Activated CD8-positive, alpha-beta memory T cell treated with anti-CD3 and anti-CD28 coated beads for 48 hours (primary cell): ENCODE data around the gene CWF19L1.

ENCODE experiments used
- DNase-seq, 3 experiments: peaks; one replicate each; pipeline ENCODE4 v3.0.0-alpha.2; 2020; ENCODE audit warnings: low read depth in 2 of 3, low spot score in 2 of 3

CWF19L1 gene

DNA sequence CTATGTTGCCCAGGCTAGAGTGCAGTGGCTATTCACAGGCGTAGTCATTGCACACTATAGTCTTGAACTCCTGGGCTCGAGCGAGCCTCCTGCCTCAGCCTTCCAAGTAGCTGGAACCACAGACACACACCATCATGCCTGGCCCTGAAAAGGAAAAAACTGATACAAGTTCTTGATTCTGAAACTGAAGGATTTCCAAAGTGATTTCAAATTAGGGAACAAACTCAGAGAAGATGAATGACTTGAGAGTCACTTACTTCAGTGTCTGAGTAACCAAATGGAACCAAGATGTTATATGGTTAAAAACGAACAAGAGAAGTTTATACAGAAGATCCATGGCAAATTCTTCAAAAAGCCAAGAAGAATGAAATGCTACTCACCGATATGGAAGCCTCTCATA lies 14.4 kb downstream of the CWF19L1 start:
- DNase-seq: no peak

- DNase-seq: no peak
These were observed 18.6 kb downstream of the CWF19L1 start for GRCh38 chr10:100248820-100249219.

- DNase-seq: no peak
These were observed 21.8 kb downstream of the CWF19L1 start for GRCh38 chr10:100245484-100246220.

GRCh38 chr10:100239851-100240250 lies 27.6 kb downstream of the CWF19L1 start:
- DNase-seq: no peak

GRCh38 chr10:100238429-100238828 lies 29.0 kb downstream of the CWF19L1 start:
- DNase-seq: no peak

GRCh38 chr10:100232101-100232500 lies 35.3 kb downstream of the CWF19L1 start:
- no peak for DNase-seq

GRCh38 chr10:100229819-100230422 lies 37.5 kb downstream of the CWF19L1 start:
- DNase-seq: no peak

DNA sequence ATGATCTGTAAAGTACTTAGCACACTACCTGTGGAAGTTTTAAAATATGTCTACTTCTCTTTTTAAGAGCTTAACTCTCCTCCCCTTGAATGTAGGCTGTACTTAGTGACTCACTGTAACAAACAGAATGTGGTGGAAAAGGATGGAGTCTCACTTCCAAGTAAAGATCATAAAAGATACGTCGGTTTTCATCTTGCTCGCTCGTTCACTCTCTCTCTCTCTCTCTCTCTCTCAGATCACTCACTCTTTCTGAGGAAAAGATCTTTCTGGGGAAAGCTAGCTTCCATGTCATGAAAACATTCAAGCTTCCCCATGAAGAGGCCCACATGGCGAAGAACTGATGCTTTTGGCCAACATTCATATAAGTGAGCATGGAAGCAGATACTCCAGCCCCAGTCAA lies 43.6 kb downstream of the CWF19L1 start:
- no peak for DNase-seq

DNA sequence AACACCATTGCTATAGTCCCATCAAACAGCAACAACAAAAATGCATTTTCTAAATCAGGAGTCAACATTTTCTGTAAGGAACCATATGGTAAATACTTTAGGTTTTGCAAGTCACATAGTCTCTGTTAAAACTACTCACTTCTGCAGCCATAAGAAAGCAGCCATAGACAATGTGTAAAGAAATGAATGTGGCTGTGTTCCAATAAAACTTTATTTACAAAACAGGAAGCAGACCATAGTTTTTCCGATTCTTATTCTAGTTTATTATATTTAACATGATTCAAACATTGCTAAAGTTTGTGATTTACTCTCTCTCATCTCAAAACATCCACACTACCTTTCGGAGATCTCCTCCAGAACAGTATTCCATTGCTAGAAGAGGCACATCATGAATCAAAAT lies 44.9 kb downstream of the CWF19L1 start:
- DNase-seq: no peak

DNA sequence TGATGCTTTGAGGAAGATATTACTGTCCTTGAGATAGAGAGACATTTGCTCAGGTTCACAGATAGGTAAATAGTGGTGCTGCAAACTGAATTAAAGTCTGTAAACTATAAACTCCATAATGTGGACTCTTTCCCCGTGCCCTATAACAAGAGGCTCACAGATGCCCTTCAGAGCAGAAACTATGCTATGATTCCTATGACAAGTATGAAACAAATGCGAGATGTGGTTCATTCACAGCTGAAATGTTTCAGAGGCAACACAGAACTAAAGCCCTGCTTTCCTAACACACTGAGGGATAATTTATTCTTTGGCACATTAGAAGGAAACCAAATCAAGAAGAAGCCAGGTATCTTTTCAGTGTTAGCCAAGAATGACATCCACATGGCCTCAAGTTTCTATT lies 51.4 kb downstream of the CWF19L1 start:
- no peak for DNase-seq

GRCh38 chr10:100209303-100209702 lies 58.1 kb downstream of the CWF19L1 start:
- DNase-seq: no peak

- no peak for DNase-seq
These were observed 59.2 kb downstream of the CWF19L1 start for GRCh38 chr10:100208276-100208675.

GRCh38 chr10:100204370-100204769 lies 63.1 kb downstream of the CWF19L1 start:
- no peak for DNase-seq

DNA sequence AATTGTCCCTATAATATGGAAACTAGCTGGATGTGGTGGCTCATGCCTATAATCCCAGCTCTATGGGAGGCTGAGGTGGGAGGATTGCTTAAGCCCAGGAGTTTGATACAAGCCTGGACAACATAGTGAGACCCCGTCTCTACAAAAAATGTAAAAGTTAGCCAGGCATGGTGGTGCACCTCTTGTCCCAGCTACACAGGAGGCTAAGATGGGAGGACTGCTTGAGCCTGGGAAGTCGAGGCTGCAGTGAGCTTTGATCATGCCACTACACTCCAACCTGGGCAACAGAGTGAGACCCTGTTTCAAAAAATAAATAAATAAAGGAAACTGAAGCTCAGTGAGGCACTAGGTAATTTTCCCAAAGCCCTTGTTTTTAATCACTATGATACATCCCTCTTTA lies 65.9 kb downstream of the CWF19L1 start:
- DNase-seq: no peak

DNA sequence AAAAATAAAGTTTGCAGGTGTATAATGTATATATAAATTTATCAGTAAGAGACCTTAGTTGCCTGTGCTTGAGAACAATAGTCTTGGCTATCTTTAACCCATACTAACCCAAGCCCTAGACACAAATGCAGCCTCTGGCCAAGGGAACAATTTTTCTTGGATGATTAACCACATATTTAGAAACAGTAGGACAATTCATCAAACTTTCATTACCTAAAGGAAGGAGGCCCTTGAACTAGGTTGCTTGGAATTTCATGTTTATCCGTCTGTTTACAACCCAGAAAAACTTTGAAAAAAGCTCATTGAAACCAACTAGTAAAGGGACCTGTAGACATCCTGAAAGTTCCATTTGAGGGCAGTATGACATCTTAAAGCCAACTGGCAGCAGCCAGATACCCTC lies 72.7 kb downstream of the CWF19L1 start:
- DNase-seq: no peak

GRCh38 chr10:100192350-100192749 lies 75.1 kb downstream of the CWF19L1 start:
- no peak for DNase-seq

DNA sequence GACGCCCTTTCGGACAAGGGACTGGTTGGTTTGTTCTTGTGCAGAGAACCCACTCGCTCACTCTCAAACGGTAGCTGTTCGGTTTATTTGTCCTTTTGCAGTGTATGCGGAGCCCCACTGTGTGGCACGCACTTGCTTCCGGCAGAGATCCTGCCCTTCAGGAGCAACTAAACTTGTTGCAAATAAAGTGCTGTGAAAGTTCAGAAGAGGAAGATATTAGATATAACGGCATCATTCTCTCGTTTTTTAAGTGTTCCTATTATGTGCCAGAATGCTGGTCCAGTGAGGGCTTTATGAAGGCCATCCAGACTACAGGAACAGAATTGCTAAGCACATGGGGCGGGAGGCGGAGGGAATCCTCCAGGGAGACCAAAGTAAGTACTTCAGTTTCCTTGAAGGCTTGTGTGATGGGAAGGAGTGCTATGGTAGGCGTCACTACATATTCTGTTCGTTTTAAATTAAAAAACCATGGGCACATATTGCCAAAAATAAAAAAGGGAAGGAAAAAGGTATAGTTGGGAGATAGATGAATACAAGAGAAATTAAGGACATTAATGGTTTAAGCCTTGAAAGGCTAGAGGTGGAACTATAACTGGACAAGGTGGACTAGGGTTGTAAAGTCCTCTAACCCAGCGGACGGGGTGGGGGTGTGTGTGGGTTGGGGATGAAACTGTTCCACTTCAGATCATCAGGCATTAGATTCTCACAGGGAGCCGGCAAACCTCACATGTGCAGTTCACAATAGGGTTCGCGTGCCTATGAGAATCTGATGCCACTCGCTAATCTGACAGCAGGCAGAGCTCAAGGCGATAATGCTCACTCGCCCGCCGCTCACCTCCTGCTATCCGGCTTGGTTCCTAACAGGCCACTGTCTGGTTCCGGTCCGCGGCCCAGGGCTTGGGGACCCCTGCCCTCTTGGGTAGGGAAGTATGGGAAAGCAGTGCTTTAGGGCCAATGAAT lies 80.9 kb downstream of the CWF19L1 start:
- peak in 2 of 3 experiments; percentile 8 to 13 for DNase-seq

- peak; percentile 77 to 89 (median 85) for DNase-seq
These were observed 81.8 kb downstream of the CWF19L1 start, which contains the start of gene ERLIN1 for GRCh38 chr10:100185364-100186252. ERLIN1 (minus strand) TSS chr10:100186029; CDS start chr10:100185626, 403 bp downstream.

GRCh38 chr10:100184840-100185239 lies 82.6 kb downstream of the CWF19L1 start:
- no peak for DNase-seq

DNA sequence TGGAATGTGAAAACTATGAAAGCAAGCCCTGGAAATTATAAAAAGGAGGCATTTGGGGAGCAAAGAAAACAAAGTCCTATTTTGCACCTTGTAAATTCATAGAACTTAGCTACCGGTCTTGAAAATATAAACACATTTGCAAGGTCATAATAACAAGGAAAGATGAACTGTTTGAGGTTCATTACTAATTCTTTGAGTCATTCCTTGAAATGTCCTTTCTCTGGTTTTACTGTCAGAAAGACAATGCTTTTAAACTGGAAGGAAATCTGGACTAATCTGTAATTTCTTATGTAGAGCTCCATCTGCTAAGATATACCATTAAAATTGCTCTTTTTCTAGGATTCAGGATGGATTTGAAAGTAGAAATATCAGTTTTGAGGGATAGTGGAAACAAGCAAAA lies 83.0 kb downstream of the CWF19L1 start:
- no peak for DNase-seq

- no peak for DNase-seq
These were observed 84.0 kb downstream of the CWF19L1 start for GRCh38 chr10:100183481-100183880.
